ENCODE measurements around the gene ABHD2. TPM values are rescaled to one million over a fixed set of nuclear protein-coding genes. Genes with fewer than 3 reads are reported as not detected.

The ABHD2 gene
- total and polyA plus RNA-seq, 2 donors (not counting 3 experiments of a cell fraction or from before 2014, with no cell fraction given) = 14.0 to 62.2 TPM

DNA sequence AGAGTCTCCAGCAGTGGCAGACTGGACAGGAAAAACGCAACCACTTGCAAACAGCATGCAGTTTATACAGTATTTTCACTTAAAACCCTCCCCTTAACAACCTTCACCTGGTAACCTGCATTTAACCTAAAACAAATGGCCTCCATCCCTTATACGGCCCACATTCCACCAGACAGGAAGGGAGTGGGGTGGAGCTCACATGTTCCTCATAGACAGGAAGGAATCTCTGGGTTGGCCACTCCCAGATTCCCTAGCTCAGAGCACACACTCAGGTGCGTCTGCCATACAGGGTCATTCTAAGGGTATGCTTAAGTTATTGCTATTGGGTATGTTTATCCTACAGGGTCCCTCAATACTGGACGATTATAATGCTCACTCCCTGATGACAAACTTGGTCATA is 16.8 kb upstream of the ABHD2 start:
- TF ChIP-seq, protein P1, sequence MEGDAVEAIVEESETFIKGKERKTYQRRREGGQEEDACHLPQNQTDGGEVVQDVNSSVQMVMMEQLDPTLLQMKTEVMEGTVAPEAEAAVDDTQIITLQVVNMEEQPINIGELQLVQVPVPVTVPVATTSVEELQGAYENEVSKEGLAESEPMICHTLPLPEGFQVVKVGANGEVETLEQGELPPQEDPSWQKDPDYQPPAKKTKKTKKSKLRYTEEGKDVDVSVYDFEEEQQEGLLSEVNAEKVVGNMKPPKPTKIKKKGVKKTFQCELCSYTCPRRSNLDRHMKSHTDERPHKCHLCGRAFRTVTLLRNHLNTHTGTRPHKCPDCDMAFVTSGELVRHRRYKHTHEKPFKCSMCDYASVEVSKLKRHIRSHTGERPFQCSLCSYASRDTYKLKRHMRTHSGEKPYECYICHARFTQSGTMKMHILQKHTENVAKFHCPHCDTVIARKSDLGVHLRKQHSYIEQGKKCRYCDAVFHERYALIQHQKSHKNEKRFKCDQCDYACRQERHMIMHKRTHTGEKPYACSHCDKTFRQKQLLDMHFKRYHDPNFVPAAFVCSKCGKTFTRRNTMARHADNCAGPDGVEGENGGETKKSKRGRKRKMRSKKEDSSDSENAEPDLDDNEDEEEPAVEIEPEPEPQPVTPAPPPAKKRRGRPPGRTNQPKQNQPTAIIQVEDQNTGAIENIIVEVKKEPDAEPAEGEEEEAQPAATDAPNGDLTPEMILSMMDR (IDR thresholded peaks at IDR 0.05; ENCODE audit: extremely low read depth in 1 of 2, insufficient read depth in 1 of 2, low read depth in 1 of 2, low read length in 2 of 2) = no peak
- TF ChIP-seq MYC (IDR thresholded peaks at IDR 0.05; ENCODE audit: low read depth, low read length) = no peak
- no peak for TF ChIP-seq JUN (IDR thresholded peaks at IDR 0.05; ENCODE audit: borderline replicate concordance, insufficient read depth, insufficient read length, low read depth)
- TF ChIP-seq EZH2 (IDR thresholded peaks at IDR 0.05; ENCODE audit: borderline replicate concordance, low read depth, low read length, severe bottlenecking) = no peak
- TF ChIP-seq, protein P2, sequence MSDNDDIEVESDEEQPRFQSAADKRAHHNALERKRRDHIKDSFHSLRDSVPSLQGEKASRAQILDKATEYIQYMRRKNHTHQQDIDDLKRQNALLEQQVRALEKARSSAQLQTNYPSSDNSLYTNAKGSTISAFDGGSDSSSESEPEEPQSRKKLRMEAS (IDR thresholded peaks at IDR 0.05; ENCODE audit: insufficient read depth, insufficient read length) = no peak
- TF ChIP-seq POLR2AphosphoS5 (IDR thresholded peaks at IDR 0.05; ENCODE audit: insufficient read depth, low read depth, low read length) = no peak
- no peak for TF ChIP-seq GATA2 (IDR thresholded peaks at IDR 0.05; ENCODE audit: insufficient read depth, insufficient read length, low read depth, low read length)
- no peak for TF ChIP-seq POLR2A (IDR thresholded peaks at IDR 0.05; ENCODE audit: low read depth, low read length)
- no peak for TF ChIP-seq FOS (IDR thresholded peaks at IDR 0.05; ENCODE audit: borderline replicate concordance, insufficient read depth, low read length)
- intact Hi-C loops (cut with micrococcal nuclease) (no loop called here), dilution Hi-C loops (cut with MboI; ENCODE audit: extremely low pct_ligation_motif_present, low sequenced_read_pairs) (loop anchor here (25.0 kb wide), 1 partner anchor 91 kb away; no protein-coding TSS in a partner anchor)
- H3K27me3 ChIP-seq (ENCODE audit: control insufficient read depth in 2 of 2, insufficient read depth in 2 of 2, low read length in 2 of 2) = no peaks in the 10 kb centered on the region
- ChIA-PET CTCF (interaction anchor here (1.3 to 3.0 kb wide), 4 partner anchors 20 to 135 kb away, joined by 3 to 11 read pairs (median 4); no protein-coding TSS in a partner anchor), POLR2A (interaction anchor here (0.7 to 1.0 kb wide), 2 partner anchors 33 to 42 kb away, joined by 7 to 19 read pairs; no protein-coding TSS in a partner anchor)
- no peak overlapping the region for H3K27ac ChIP-seq (ENCODE audit: insufficient read depth, low read depth, low read length)
- FAIRE-seq = no peak
- H3K36me3 ChIP-seq (ENCODE audit: control insufficient read depth in 2 of 2, extremely low read depth in 1 of 2, insufficient read depth in 2 of 2, low read length in 2 of 2) = no peaks in the 10 kb centered on the region
- H3K9me3 ChIP-seq (replicated peaks; ENCODE audit: control insufficient read depth, insufficient read depth, low read length) = peaks cover 4% of the 10 kb centered on the region
- no peak overlapping the region for H3K4me2 ChIP-seq (ENCODE audit: insufficient read depth, low read length)
- H3K9ac ChIP-seq (replicated peaks; ENCODE audit: extremely low read depth, insufficient read depth, low read length) = no peak overlapping the region
- H3K4me3 ChIP-seq (replicated peaks in 1 of 3; ENCODE audit: insufficient read depth in 1 of 3, low read depth in 1 of 3, low read length in 3 of 3) = no peak overlapping the region
- no TSS peak for BruUV-seq (replicated peaks)
- H3K79me2 ChIP-seq (ENCODE audit: control insufficient read depth, insufficient read depth, low read length) = no peaks in the 10 kb centered on the region
- no peak for DNase-seq (ENCODE audit: low read depth, low spot score)
- H3K9me1 ChIP-seq (replicated peaks; ENCODE audit: control insufficient read depth, extremely low read depth, insufficient read depth, low read length) = no peaks in the 10 kb centered on the region
- no peaks in the 10 kb centered on the region for H4K20me1 ChIP-seq (replicated peaks; ENCODE audit: control insufficient read depth, extremely low read depth, insufficient read depth, low read length)
- no peak overlapping the region for H2AFZ ChIP-seq (ENCODE audit: low read depth, low read length)
- H3K4me1 ChIP-seq (ENCODE audit: control insufficient read depth, extremely low read depth, insufficient read depth, low read length) = no peaks in the 10 kb centered on the region

Measured in endothelial cell of umbilical vein (primary cell).